ENCODE data around the gene TANC1. TPM values are rescaled to one million over a fixed set of nuclear protein-coding genes. Genes with fewer than 3 reads are reported as not detected.

TANC1 gene
- polyA plus RNA-seq, 1 donor (not counting 4 experiments of a cell fraction or from before 2014, with no cell fraction given) = 33.5 TPM

DNA sequence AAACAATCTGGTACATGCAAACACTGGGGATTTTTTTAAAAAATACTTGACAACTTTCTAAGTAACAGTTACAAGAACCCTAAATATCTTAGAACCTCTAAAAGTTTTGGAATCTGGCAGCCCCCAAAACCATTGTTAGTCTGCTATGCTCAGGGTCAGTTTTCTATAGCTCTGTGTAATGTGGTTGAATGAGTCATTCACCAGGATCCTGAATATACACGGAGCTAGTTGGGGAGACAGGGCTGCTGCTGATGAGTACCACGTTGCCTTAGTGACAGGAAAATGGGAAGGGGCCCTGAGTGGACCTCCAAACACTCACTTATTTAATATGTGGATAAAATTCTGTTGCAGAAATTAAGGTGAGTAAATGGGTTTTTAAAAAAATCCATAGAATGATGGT, 36.9 kb upstream of the TANC1 start:
- Histone ChIP-seq H3K79me2 (ENCODE audit: control insufficient read depth, insufficient read depth, low read length) (no peaks in the 10 kb centered on the region), H4K20me1 (ENCODE audit: control insufficient read depth, extremely low read depth, insufficient read depth, low read length) (no peaks in the 10 kb centered on the region), H3K4me2 (ENCODE audit: control insufficient read depth, extremely low read depth, insufficient read depth, low read depth, low read length) (no peak overlapping the region), H3K27me3 (ENCODE audit: control insufficient read depth, extremely low read depth, insufficient read depth, low read length) (no peaks in the 10 kb centered on the region), H3K27ac (ENCODE audit: control insufficient read depth, insufficient read depth, low read length) (no peak overlapping the region), H3K9ac (ENCODE audit: control insufficient read depth, extremely low read depth, insufficient read depth, low read length) (no peak overlapping the region), H2AFZ (ENCODE audit: control insufficient read depth, low read length) (no peak overlapping the region), H3K4me1 (ENCODE audit: control insufficient read depth, extremely low read depth, insufficient read depth, low read length) (peaks cover 21% of the 10 kb centered on the region), H3K9me3 (ENCODE audit: control insufficient read depth, low read depth, low read length) (no peaks in the 10 kb centered on the region), H3K4me3 (ENCODE audit: control insufficient read depth in 2 of 3, extremely low read depth in 1 of 3, insufficient read depth in 2 of 3, low read depth in 1 of 3, low read length in 3 of 3) (no peak overlapping the region), H3K36me3 (ENCODE audit: control insufficient read depth in 2 of 2, extremely low read depth in 1 of 2, insufficient read depth in 2 of 2, low read length in 2 of 2) (no peaks in the 10 kb centered on the region), H3K9me1 (ENCODE audit: control insufficient read depth, extremely low read depth, insufficient read depth, low read length) (no peaks in the 10 kb centered on the region)
- TF ChIP-seq, protein P1, sequence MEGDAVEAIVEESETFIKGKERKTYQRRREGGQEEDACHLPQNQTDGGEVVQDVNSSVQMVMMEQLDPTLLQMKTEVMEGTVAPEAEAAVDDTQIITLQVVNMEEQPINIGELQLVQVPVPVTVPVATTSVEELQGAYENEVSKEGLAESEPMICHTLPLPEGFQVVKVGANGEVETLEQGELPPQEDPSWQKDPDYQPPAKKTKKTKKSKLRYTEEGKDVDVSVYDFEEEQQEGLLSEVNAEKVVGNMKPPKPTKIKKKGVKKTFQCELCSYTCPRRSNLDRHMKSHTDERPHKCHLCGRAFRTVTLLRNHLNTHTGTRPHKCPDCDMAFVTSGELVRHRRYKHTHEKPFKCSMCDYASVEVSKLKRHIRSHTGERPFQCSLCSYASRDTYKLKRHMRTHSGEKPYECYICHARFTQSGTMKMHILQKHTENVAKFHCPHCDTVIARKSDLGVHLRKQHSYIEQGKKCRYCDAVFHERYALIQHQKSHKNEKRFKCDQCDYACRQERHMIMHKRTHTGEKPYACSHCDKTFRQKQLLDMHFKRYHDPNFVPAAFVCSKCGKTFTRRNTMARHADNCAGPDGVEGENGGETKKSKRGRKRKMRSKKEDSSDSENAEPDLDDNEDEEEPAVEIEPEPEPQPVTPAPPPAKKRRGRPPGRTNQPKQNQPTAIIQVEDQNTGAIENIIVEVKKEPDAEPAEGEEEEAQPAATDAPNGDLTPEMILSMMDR (optimal IDR thresholded peaks at IDR 0.05 in 1 of 3, IDR thresholded peaks at IDR 0.05 in 1 of 3, conservative IDR thresholded peaks at IDR 0.05 in 1 of 3; ENCODE audit: extremely low read depth in 1 of 3, insufficient read depth in 2 of 3, low read length in 3 of 3) = no peak
- no peak for TF ChIP-seq EZH2 (IDR thresholded peaks at IDR 0.05; ENCODE audit: low read length)
- DNase-seq (ENCODE audit: low read depth, low spot score) = no peak
- peak; percentile 86 for FAIRE-seq
- dilution Hi-C loops (cut with MboI; ENCODE audit: extremely low pct_ligation_motif_present, low sequenced_read_pairs) = no loop called here

DNA sequence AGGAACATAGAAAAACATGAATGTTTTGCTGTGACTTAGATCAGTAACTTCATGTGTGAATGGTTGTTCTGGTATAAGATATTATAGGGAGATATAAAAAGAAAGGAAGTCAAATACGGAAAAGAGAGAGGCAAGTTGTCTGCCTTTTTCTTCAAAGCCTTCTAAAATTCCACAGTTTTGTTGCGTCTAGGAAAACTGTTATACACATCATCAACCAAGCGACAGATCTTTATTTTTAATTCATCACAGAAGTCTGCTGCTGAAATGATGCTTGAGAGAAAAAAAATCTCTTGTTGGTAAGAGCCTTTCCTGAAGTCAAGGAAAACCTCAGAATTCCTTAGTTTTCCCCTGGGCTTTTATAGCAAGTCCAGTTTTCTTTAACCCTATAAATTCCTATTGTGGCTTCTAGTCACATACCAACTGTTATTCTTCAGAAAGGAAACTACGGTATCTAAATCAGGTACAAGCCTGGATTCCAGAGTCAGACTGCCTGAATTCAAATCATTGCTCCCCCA, 36.3 kb upstream of the TANC1 start:
- Histone ChIP-seq H3K27ac (ENCODE audit: control insufficient read depth, insufficient read depth, low read length) (no peak overlapping the region), H3K9me1 (ENCODE audit: control insufficient read depth, extremely low read depth, insufficient read depth, low read length) (no peaks in the 10 kb centered on the region), H3K9me3 (ENCODE audit: control insufficient read depth, low read depth, low read length) (no peaks in the 10 kb centered on the region), H3K4me1 (ENCODE audit: control insufficient read depth, extremely low read depth, insufficient read depth, low read length) (peaks cover 21% of the 10 kb centered on the region), H3K79me2 (ENCODE audit: control insufficient read depth, insufficient read depth, low read length) (no peaks in the 10 kb centered on the region), H3K36me3 (ENCODE audit: control insufficient read depth in 2 of 2, extremely low read depth in 1 of 2, insufficient read depth in 2 of 2, low read length in 2 of 2) (no peaks in the 10 kb centered on the region), H3K9ac (ENCODE audit: control insufficient read depth, extremely low read depth, insufficient read depth, low read length) (no peak overlapping the region), H4K20me1 (ENCODE audit: control insufficient read depth, extremely low read depth, insufficient read depth, low read length) (no peaks in the 10 kb centered on the region), H2AFZ (ENCODE audit: control insufficient read depth, low read length) (no peak overlapping the region), H3K4me3 (ENCODE audit: control insufficient read depth in 2 of 3, extremely low read depth in 1 of 3, insufficient read depth in 2 of 3, low read depth in 1 of 3, low read length in 3 of 3) (no peak overlapping the region), H3K27me3 (ENCODE audit: control insufficient read depth, extremely low read depth, insufficient read depth, low read length) (no peaks in the 10 kb centered on the region), H3K4me2 (ENCODE audit: control insufficient read depth, extremely low read depth, insufficient read depth, low read depth, low read length) (no peak overlapping the region)
- TF ChIP-seq EZH2 (IDR thresholded peaks at IDR 0.05; ENCODE audit: low read length) = no peak
- TF ChIP-seq, protein P1 (optimal IDR thresholded peaks at IDR 0.05 in 1 of 3, IDR thresholded peaks at IDR 0.05 in 1 of 3, conservative IDR thresholded peaks at IDR 0.05 in 1 of 3; ENCODE audit: extremely low read depth in 1 of 3, insufficient read depth in 2 of 3, low read length in 3 of 3) = no peak
- DNase-seq (ENCODE audit: low read depth, low spot score) (no peak), FAIRE-seq (no peak)
- dilution Hi-C loops (cut with MboI; ENCODE audit: extremely low pct_ligation_motif_present, low sequenced_read_pairs) = no loop called here
